Measurements from ENCODE around the gene RNASEH2A. TPM values are rescaled to one million over a fixed set of nuclear protein-coding genes. Genes with fewer than 3 reads are reported as not detected.

Gene RNASEH2A
- total RNA-seq, 1 donor from 2014 or later, result 37.4 TPM

GRCh38 chr19:12837225-12837624, 30.8 kb downstream of the RNASEH2A start:
- Mint-ChIP-seq H3K4me3 (ENCODE audit: low read depth) (peak overlapping the region; percentile 33), H3K4me1 (ENCODE audit: low read depth) (peaks cover 10% of the 10 kb centered on the region), H3K27me3 (peaks cover 79% of the 10 kb centered on the region), H3K9me3 (ENCODE audit: low read depth) (no peaks in the 10 kb centered on the region), H3K27ac (peak overlapping the region; percentile 24), H3K36me3 (ENCODE audit: insufficient read depth) (no peaks in the 10 kb centered on the region)
- no peak for TF ChIP-seq CTCF (IDR thresholded peaks at IDR 0.05; ENCODE audit: unreplicated experiment)
- DNase-seq (ENCODE audit: low spot score, unreplicated experiment), result no peak

GRCh38 chr19:12838182-12838885, 31.9 kb downstream of the RNASEH2A start, which contains the start of gene MAST1:
MAST1 (plus strand) TSS chr19:12838515; CDS start chr19:12838573, 58 bp downstream.
- Mint-ChIP-seq H3K27ac (peak within 1 kb of the TSS; percentile 24), H3K4me3 (ENCODE audit: low read depth) (peak within 1 kb of the TSS; percentile 69), H3K36me3 (ENCODE audit: insufficient read depth) (no peaks in the 10 kb centered on the region), H3K4me1 (ENCODE audit: low read depth) (peaks cover 8% of the 10 kb centered on the region), H3K9me3 (ENCODE audit: low read depth) (no peaks in the 10 kb centered on the region), H3K27me3 (peaks cover 75% of the 10 kb centered on the region)
- TF ChIP-seq CTCF (IDR thresholded peaks at IDR 0.05; ENCODE audit: unreplicated experiment), result peak; percentile 71
- DNase-seq (ENCODE audit: low spot score, unreplicated experiment), result peak; percentile 51

GRCh38 chr19:12838886-12839756, 32.7 kb downstream of the RNASEH2A start:
- Mint-ChIP-seq H3K27me3 (peaks cover 74% of the 10 kb centered on the region), H3K4me1 (ENCODE audit: low read depth) (peaks cover 8% of the 10 kb centered on the region), H3K9me3 (ENCODE audit: low read depth) (no peaks in the 10 kb centered on the region), H3K36me3 (ENCODE audit: insufficient read depth) (no peaks in the 10 kb centered on the region), H3K4me3 (ENCODE audit: low read depth) (peak overlapping the region; percentile 69), H3K27ac (no peak overlapping the region)
- DNase-seq (ENCODE audit: low spot score, unreplicated experiment), result no peak
- no peak for TF ChIP-seq CTCF (IDR thresholded peaks at IDR 0.05; ENCODE audit: unreplicated experiment)

GRCh38 chr19:12840091-12841079, 34.0 kb downstream of the RNASEH2A start:
- peak; percentile 69 for DNase-seq (ENCODE audit: low spot score, unreplicated experiment)
- no peaks in the 10 kb centered on the region for H3K9me3 Mint-ChIP-seq (ENCODE audit: low read depth)
- H3K4me3 Mint-ChIP-seq (ENCODE audit: low read depth), result peak overlapping the region; percentile 60
- no peak for TF ChIP-seq CTCF (IDR thresholded peaks at IDR 0.05; ENCODE audit: unreplicated experiment)
- peaks cover 8% of the 10 kb centered on the region for H3K4me1 Mint-ChIP-seq (ENCODE audit: low read depth)
- peak overlapping the region; percentile 61 for H3K27ac Mint-ChIP-seq
- H3K36me3 Mint-ChIP-seq (ENCODE audit: insufficient read depth), result no peaks in the 10 kb centered on the region
- peaks cover 68% of the 10 kb centered on the region for H3K27me3 Mint-ChIP-seq

Data from progenitor cell of endocrine pancreas (in vitro differentiated cells).